HEK293T (cell line): ENCODE measurements around the gene FNDC3B.
"Not testable (repeated sequence)": the region's sequence is repeated elsewhere in the genome, so short reads cannot be mapped to it uniquely, and the experiment has no call there.

ENCODE experiments used
- CTCF ChIA-PET: fragments of 350-600 bp; formaldehyde crosslinking; extraction: SDS; loops from one replicate; lab custom pipeline; 2021; ENCODE audit warnings: antibody characterized with exemption, inconsistent platforms; lab: Yijun Ruan, JAX
- POLR2A ChIA-PET: fragments of 350-600 bp; formaldehyde crosslinking; extraction: SDS; loops from one replicate; lab custom pipeline; 2020; ENCODE audit warnings: antibody characterized with exemption, inconsistent platforms; lab: Yijun Ruan, JAX
- DNase-seq: peaks from one replicate; pipeline ENCODE4 v3.0.0; 2012; ENCODE audit warnings: mixed read lengths; ENCODE audit errors: extremely low spot score
- ARNT ChIP-seq: fragments of 450-650 bp; IDR thresholded peaks from 2 replicates; pipeline ENCODE4 v1.6.1; 2017; ENCODE audit warnings: mild to moderate bottlenecking
- BHLHE40 ChIP-seq: fragments of 450-650 bp; IDR thresholded peaks from 2 replicates; pipeline ENCODE4 v1.6.1; 2016; ENCODE audit warnings: mild to moderate bottlenecking, moderate library complexity, borderline replicate concordance
- CTBP1 ChIP-seq: fragments of 450-650 bp; IDR thresholded peaks from 2 replicates; pipeline ENCODE4 v1.6.1; 2016; ENCODE audit warnings: borderline replicate concordance
- ELF4 ChIP-seq: fragments of 450-650 bp; IDR thresholded peaks from 2 replicates; pipeline ENCODE4 v1.6.1; 2017; ENCODE audit warnings: antibody characterized with exemption
- FOXA1 ChIP-seq: fragments of 450-650 bp; IDR thresholded peaks from 2 replicates; pipeline ENCODE4 v1.6.1; 2016; ENCODE audit warnings: mild to moderate bottlenecking
- FOXK2 ChIP-seq: fragments of 450-650 bp; IDR thresholded peaks from 2 replicates; pipeline ENCODE4 v1.6.1; 2016; ENCODE audit warnings: mild to moderate bottlenecking
- FOXM1 ChIP-seq: fragments of 450-650 bp; IDR thresholded peaks from 2 replicates; pipeline ENCODE4 v1.6.1; 2017; ENCODE audit warnings: mild to moderate bottlenecking, borderline replicate concordance
- HDGF ChIP-seq: fragments of 450-650 bp; IDR thresholded peaks from 2 replicates; pipeline ENCODE4 v1.6.1; 2017; ENCODE audit warnings: antibody characterized with exemption, borderline replicate concordance
- L3MBTL2 ChIP-seq: fragments of 450-650 bp; conservative IDR thresholded peaks from 2 replicates; pipeline ENCODE4 v1.6.1; 2016; ENCODE audit warnings: mild to moderate bottlenecking
- LEF1 ChIP-seq: fragments of 450-650 bp; IDR thresholded peaks from 2 replicates; pipeline ENCODE4 v1.6.1; 2017; ENCODE audit warnings: mild to moderate bottlenecking, borderline replicate concordance
- NFRKB ChIP-seq: fragments of 450-650 bp; IDR thresholded peaks from 2 replicates; pipeline ENCODE4 v1.6.1; 2016; ENCODE audit warnings: mild to moderate bottlenecking, moderate library complexity
- PKNOX1 ChIP-seq: fragments of 450-650 bp; IDR thresholded peaks from 2 replicates; pipeline ENCODE4 v1.6.1; 2016
- SP1 ChIP-seq: fragments of 450-650 bp; IDR thresholded peaks from 2 replicates; pipeline ENCODE4 v1.6.1; 2017
- SUZ12 ChIP-seq: fragments of 450-650 bp; IDR thresholded peaks from 2 replicates; pipeline ENCODE4 v1.6.1; 2016; ENCODE audit warnings: mild to moderate bottlenecking
- TARDBP ChIP-seq: fragments of 450-650 bp; IDR thresholded peaks from 2 replicates; pipeline ENCODE4 v1.6.1; 2016
- ZNF384 ChIP-seq: fragments of 450-650 bp; IDR thresholded peaks from 2 replicates; pipeline ENCODE4 v1.6.1; 2016

The FNDC3B gene

GRCh38 chr3:172040981-172041963, 1.9 kb downstream of the FNDC3B start:
- CTCF ChIA-PET, result interaction anchor here (1.0 kb wide), 1 partner anchor 162 kb away, joined by 4 read pairs; no protein-coding TSS in a partner anchor
- TF ChIP-seq SUZ12, result no peak
- TF ChIP-seq SP1, result no peak
- no peak for TF ChIP-seq CTBP1
- TF ChIP-seq FOXA1, result no peak
- no peak for TF ChIP-seq BHLHE40
- TF ChIP-seq ELF4, result no peak
- TF ChIP-seq ARNT, result no peak
- no peak for TF ChIP-seq FOXM1
- no peak for TF ChIP-seq HDGF
- TF ChIP-seq LEF1, result no peak
- TF ChIP-seq TARDBP, result no peak
- POLR2A ChIA-PET, result interaction anchor here (0.7 to 1.6 kb wide), 5 partner anchors 10 to 98 kb away, joined by 3 to 4 read pairs (median 3); no protein-coding TSS in a partner anchor
- no peak for DNase-seq

GRCh38 chr3:172042136-172042662, 2.8 kb downstream of the FNDC3B start:
- POLR2A ChIA-PET, result interaction anchor here (0.9 kb wide), 1 partner anchor 11 kb away, joined by 3 read pairs; no protein-coding TSS in a partner anchor
- no peak for DNase-seq
- no peak for TF ChIP-seq ARNT
- no peak for TF ChIP-seq FOXA1
- no peak for TF ChIP-seq ELF4
- no peak for TF ChIP-seq CTBP1
- TF ChIP-seq HDGF, result no peak
- no peak for TF ChIP-seq SP1
- CTCF ChIA-PET, result no interaction called here

- POLR2A ChIA-PET, CTCF ChIA-PET, DNase-seq: not testable (repeated sequence)
Observed at GRCh38 chr3:172042663-172043179, 3.3 kb downstream of the FNDC3B start.

- ChIA-PET CTCF (no interaction called here), POLR2A (no interaction called here)
- DNase-seq, result no peak
- no peak for TF ChIP-seq HDGF
- TF ChIP-seq BHLHE40, result no peak
- TF ChIP-seq TARDBP, result no peak
- TF ChIP-seq CTBP1, result no peak
- TF ChIP-seq FOXM1, result no peak
- TF ChIP-seq FOXK2, result no peak
- no peak for TF ChIP-seq FOXA1
- no peak for TF ChIP-seq NFRKB
- TF ChIP-seq LEF1, result no peak
- TF ChIP-seq PKNOX1, result no peak
- TF ChIP-seq ELF4, result no peak
Observed at GRCh38 chr3:172043233-172043632, 3.9 kb downstream of the FNDC3B start.

- no peak for TF ChIP-seq PKNOX1
- no peak for TF ChIP-seq HDGF
- TF ChIP-seq L3MBTL2, result no peak
- no peak for TF ChIP-seq TARDBP
- TF ChIP-seq LEF1, result no peak
- TF ChIP-seq SUZ12, result no peak
- no peak for TF ChIP-seq BHLHE40
- TF ChIP-seq ZNF384, result no peak
- TF ChIP-seq SP1, result no peak
Observed at GRCh38 chr3:172043766-172044165, 4.4 kb downstream of the FNDC3B start.

GRCh38 chr3:172044833-172045585, 5.6 kb downstream of the FNDC3B start:
- CTCF ChIA-PET, result interaction anchor here (0.7 to 0.8 kb wide), 2 partner anchors 10 to 12 kb away, joined by 3 read pairs; no protein-coding TSS in a partner anchor
- TF ChIP-seq PKNOX1 (no peak), HDGF (no peak), FOXA1 (no peak), ELF4 (no peak), L3MBTL2 (no peak), FOXK2 (no peak), CTBP1 (no peak), FOXM1 (no peak), LEF1 (no peak), ARNT (no peak), TARDBP (no peak), SP1 (no peak), ZNF384 (no peak), BHLHE40 (no peak), SUZ12 (no peak)
- POLR2A ChIA-PET, result no interaction called here
- DNase-seq, result no peak

More at GRCh38 chr3:172043766-172044165, 4.4 kb downstream of the FNDC3B start:
- no peak for DNase-seq
- POLR2A ChIA-PET, result no interaction called here
- CTCF ChIA-PET, result interaction anchor here (0.6 kb wide), 1 partner anchor 21 kb away, joined by 3 read pairs; no protein-coding TSS in a partner anchor
